Measurements from ENCODE around the gene PCOLCE2.

PCOLCE2 gene

DNA sequence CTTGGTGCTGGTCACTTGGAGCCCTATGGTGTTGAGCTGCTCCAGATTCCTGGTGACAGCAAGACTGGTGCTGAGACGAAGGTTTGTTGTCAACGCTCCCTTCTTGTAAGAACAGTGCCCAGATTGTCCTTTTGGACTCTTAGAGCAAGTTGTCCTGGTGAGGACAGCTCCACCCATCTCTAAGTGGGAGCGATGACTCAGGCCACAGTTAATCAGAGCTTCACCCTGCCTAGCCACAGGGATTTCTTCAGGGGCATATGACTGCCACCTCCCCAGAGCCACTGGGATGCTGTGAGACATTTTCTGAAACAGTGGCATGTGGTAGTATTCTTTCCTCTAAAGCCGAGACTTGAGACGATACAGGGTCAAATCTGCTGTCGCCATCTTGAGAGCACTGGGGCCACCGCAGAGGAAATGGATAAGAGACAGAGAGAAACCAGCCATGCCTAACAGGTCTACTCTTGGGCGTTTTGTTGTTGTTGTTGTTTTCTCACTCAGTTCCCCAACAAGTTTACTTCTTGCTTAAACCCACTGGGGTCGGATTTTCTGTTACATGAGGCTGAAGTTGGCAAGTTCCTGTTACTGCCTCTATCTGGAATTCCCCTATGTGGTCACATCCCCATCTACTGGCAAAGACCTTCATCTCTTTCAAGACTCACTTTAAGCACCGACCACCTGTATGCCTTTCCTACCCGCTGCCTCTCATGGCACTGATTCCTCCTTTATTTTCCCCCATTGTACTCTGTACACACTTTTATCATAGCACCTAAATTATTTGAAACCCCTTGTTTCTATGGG, 16.0 kb upstream of the PCOLCE2 start:
- TF ChIP-seq, protein P1, sequence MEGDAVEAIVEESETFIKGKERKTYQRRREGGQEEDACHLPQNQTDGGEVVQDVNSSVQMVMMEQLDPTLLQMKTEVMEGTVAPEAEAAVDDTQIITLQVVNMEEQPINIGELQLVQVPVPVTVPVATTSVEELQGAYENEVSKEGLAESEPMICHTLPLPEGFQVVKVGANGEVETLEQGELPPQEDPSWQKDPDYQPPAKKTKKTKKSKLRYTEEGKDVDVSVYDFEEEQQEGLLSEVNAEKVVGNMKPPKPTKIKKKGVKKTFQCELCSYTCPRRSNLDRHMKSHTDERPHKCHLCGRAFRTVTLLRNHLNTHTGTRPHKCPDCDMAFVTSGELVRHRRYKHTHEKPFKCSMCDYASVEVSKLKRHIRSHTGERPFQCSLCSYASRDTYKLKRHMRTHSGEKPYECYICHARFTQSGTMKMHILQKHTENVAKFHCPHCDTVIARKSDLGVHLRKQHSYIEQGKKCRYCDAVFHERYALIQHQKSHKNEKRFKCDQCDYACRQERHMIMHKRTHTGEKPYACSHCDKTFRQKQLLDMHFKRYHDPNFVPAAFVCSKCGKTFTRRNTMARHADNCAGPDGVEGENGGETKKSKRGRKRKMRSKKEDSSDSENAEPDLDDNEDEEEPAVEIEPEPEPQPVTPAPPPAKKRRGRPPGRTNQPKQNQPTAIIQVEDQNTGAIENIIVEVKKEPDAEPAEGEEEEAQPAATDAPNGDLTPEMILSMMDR (IDR thresholded peaks at IDR 0.05; ENCODE audit: control insufficient read depth, insufficient read depth, low read depth, low read length, missing control alignments), result peak; percentile 32
- no peak for DNase-seq (ENCODE audit: low read depth)

DNA sequence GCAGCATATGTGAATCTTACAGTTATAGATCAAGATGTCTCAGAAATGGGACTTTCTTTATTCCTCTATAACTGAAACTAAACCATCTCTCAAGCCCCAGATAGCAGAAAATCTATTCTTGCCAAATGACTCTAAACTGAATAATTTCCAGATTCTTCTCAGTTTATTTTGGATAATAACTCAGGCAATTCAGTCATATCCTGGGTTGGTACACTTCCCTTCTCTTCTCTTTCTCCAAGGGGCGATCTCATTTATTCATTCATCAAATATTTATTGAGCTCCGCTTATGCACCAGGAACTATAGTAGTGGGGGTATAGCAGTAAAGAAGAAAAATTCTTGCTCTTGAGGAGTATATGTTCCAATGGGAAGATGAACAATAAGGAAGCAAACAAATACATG, 13.5 kb upstream of the PCOLCE2 start:
- DNase-seq (ENCODE audit: low read depth), result no peak
- TF ChIP-seq, protein P1 (IDR thresholded peaks at IDR 0.05; ENCODE audit: control insufficient read depth, insufficient read depth, low read depth, low read length, missing control alignments), result no peak
- H3K4me3 ChIP-seq (ENCODE audit: control insufficient read depth, low read depth, low read length), result no peak overlapping the region

More for the DNA sequence above, 16.0 kb upstream of the PCOLCE2 start:
- no peak overlapping the region for H3K4me3 ChIP-seq (ENCODE audit: control insufficient read depth, low read depth, low read length)

DNA sequence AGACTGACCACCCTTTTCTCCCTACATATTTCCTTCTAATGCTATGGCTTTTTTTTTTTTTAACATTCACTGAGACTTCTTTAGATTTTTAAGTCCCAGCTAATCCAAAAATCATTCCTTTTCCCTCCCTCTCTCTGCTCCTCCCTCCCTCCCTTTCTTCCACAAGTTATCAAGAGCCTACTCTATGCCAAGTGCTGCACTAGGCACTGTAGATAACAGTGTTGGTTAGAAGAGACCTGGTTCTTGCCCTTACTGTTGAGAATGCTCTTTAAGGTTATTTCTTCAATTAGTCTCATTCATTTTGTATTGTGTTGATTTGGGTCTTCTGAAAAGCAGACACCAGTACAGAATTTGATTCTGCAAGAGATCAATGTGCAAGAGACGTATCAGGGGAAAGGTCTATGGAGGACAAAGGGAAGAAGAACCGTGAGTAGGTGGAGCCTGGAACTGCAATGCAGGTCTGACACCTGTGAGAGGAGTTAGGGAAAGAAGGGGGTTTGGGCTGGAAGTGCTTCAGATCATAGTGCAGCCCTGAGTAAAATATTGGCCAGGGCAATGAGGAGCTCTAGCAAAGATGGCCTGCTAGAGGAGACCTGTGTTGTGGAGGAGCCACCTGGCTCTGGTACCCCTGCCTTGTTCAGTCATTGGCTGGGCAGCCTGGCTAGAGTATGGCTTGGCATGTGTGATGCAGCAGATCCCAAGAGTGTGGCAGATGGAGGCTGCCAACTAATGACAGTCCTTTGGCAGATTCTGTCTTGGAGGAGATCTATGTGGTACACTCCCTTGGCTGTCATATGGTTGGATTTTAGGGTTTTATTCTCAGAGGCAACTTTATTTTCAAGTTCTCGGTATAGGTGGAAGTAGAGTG, 9.7 kb upstream of the PCOLCE2 start:
- DNase-seq (ENCODE audit: low read depth), result no peak
- no peak overlapping the region for H3K4me3 ChIP-seq (ENCODE audit: control insufficient read depth, low read depth, low read length)
- TF ChIP-seq, protein P1 (IDR thresholded peaks at IDR 0.05; ENCODE audit: control insufficient read depth, insufficient read depth, low read depth, low read length, missing control alignments), result no peak

DNA sequence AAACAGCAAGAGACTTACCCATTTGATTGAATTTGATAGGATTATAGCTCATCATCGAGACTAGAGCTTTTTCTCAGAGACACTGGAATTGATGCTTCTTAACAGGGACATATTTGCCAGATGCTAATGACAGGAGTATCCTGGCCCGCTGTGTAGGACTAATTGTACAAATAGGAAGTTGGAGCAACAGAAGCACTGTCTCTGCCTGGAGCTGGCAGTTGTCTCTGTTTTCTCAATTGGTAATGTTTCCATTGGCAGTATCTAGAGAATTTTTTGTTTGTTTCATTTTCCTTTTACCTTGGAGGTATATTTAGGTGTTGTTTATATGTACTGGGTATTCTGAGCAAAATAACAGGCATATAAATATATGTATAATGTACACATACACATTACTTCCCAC, 8.9 kb upstream of the PCOLCE2 start:
- no peak overlapping the region for H3K4me3 ChIP-seq (ENCODE audit: control insufficient read depth, low read depth, low read length)
- TF ChIP-seq, protein P1 (IDR thresholded peaks at IDR 0.05; ENCODE audit: control insufficient read depth, insufficient read depth, low read depth, low read length, missing control alignments), result no peak
- DNase-seq (ENCODE audit: low read depth), result no peak

DNA sequence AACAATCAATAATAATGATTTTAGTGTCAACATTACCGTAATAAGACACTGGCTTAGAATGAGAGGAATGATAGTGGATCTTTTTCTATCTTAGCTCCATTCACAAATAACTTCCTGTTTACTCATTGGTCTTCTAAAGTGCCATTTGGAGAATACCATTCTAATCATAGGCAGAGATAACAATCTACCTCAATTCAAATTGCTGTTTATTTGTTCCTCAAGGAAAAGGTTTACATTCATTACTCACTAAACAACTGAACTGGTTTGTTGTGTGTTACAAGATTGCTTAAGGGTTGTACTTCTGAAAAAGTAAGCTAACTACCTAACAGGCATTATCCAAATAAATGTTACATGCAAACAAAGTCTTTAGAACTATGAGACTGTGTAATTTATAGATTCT, 8.1 kb upstream of the PCOLCE2 start:
- no peak for DNase-seq (ENCODE audit: low read depth)
- TF ChIP-seq, protein P1 (IDR thresholded peaks at IDR 0.05; ENCODE audit: control insufficient read depth, insufficient read depth, low read depth, low read length, missing control alignments), result no peak
- H3K4me3 ChIP-seq (ENCODE audit: control insufficient read depth, low read depth, low read length), result no peak overlapping the region

DNA sequence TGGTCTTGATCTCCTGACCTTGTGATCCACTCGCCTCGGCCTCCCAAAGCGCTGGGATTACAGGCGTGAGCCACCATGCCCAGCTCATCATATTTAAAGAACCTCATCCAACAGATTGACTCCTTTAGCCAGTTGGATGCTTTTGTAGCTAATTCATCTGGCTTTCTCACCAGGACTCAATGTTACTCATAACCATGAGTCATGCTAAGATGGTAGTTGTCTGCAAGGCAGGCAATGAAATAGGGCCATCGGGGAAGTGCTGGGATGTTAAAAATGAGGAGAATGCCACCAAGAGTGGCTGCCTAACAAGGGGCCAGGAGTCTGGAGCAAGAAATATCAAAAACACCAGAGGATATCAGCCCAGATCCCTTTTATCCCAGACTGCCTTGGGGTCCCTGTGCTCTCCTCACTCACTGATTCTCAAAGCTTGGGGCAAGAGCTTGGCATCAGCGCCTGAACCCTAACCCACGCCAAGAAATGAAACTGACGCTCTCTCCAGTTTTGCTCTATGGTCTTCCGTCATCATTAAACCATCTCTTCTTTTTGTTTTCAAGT, 7.4 kb upstream of the PCOLCE2 start:
- no peak overlapping the region for H3K4me3 ChIP-seq (ENCODE audit: control insufficient read depth, low read depth, low read length)
- DNase-seq (ENCODE audit: low read depth), result peak; percentile 46
- TF ChIP-seq, protein P1 (IDR thresholded peaks at IDR 0.05; ENCODE audit: control insufficient read depth, insufficient read depth, low read depth, low read length, missing control alignments), result no peak

All from AG09309 (cell line).